ENCODE results near the gene KCNJ6.

Gene KCNJ6

DNA sequence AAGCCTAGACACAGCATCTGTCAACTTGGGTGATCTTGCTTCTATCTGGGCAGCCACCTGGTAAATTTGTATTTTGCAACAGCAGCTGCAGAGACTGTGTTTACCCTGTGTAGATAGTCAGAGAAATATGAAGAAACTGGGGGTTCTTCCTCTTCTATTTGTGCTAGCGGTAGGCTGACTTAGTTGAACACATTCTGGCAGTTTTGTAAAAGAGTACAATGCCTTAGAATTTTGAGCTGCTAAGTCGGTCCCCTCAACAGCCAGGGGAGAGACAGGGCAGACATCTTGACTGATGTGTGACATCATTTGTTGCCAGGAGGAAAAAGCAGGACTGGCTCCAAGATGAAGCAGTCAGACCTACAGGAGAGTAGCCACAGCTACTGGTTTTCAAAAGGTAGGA is 53.7 kb downstream of the KCNJ6 start:
- no peak for DNase-seq

DNA sequence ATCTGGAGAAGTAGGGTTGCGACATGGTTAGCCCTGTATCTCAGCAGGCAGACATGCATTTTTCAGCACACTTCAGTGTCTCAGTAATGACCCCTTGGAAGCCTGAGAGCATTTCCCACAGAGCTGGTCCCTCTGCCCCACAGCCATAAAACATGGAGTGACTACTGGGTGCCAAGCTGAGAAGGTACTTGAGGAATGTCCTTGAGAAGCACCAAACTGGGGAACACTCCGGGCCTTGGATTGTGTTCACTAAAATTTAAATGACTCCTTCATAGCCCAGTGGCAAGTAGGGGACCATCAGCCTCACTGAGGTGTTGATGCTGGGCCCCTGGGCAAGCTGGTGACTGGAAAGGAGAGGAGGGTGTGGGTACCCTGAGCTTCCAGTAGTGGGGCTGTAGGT is 54.7 kb downstream of the KCNJ6 start:
- no peak for DNase-seq

GRCh38 chr21:37860416-37860815 is 55.8 kb downstream of the KCNJ6 start:
- DNase-seq: no peak

DNA sequence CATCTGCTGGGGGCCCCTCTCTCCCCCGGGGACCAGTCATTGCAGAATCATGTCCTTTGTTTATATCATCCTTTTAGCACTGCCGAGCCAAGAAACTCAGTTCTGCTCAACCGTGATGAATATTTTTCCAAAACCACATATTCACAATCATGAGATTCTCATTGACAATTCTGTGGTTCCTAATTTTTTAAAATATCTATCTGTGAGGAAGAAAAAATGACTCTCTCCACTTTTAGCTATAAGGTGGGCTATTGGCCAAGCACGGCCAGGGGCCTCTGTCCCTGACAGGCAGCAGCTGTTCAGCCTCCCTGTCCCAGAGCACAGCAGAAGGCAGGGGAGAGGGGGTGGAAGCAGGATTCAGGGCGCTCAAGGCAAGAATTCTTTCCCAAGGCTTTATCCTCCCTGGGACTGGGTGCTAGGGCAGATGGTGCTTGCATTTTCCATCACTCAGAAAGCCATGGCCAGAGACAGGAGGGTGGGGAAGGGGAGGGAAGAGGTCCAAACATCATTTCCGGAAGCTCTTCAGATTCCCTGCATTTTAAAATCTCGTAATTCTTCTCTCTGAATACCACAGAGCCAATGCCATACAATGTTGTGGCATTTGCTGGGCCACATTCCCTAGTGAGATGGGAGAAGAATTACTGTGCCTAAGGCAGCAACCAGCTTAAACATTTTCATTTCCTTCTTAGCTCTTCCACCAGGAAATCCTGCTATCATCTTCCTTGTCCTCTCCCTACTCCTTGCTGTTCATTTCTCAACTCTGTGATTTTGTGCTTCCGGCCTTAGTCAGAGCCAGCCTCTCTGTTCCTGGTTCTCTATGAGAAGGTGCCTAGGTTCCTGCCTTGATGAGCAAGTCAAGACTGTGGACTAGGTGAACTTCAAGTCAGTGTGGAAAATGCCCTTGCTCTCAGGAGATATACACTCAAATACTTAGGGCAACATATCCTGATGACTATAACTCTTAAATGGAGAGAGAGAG is 60.3 kb downstream of the KCNJ6 start:
- DNase-seq: no peak

GRCh38 chr21:37855271-37855646 is 61.0 kb downstream of the KCNJ6 start:
- no peak for DNase-seq

DNA sequence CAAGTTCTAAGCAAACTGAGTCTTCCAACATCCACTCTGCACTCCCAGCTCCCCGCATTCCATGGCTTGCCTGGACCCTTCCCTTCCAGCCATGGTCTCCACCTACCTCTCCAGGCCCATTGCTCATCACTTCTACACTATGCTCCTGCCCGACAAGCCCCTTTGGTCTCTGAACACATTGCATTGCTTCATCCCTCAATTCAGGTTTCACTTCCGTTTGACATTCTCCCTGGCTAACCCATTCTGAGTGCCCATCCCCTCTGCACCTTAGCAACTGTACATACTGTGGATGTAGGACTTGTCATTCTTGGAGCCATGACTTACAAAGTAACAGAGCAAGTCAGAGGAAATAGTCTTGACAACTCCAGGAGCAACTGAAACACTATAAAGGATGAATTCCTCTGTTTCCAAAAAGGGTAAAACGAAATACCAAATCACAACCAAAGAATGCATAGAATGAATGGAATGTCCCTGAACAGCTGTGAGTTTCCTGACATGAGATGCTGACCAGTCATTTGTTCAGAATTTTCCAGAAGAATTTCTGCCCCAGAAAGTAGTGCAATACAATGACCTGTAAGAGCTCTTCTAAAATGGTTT is 66.7 kb downstream of the KCNJ6 start:
- no peak for DNase-seq

DNA sequence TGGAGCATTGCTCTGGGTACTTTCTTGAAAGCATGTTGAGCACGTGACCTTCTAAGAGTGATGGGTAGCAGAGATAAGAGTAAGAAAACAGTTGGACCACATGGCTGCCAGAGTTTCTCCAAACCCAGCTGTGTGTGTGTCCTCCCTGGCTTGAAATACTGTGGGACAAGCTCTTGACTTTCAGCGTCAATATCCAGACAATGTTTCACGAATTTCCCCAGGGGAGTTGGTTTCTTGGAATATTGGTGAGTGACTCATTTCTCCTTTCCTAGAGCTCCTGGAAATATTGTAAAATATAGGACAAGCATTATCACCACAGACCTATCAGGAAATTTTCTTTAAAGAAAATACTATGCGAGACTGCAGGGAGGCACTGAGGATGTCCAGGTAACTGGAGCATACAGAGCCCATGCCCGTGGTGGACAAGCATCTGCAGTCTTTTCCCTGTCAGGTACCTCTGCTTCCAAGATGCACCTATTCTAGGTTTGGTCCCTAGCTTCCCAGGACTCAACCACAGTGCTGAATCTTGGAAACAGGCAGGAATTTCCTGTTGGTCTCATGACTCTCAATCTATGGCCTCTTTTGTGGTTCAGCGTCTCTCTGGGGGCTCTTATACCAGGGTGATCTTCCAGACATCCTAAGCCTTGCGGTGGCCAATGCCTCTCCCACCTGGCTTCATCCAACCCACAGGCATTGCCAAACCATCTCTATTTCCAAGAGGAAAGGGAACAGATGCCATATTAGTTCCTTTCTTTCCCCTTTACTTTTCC is 67.4 kb downstream of the KCNJ6 start:
- DNase-seq: no peak

DNA sequence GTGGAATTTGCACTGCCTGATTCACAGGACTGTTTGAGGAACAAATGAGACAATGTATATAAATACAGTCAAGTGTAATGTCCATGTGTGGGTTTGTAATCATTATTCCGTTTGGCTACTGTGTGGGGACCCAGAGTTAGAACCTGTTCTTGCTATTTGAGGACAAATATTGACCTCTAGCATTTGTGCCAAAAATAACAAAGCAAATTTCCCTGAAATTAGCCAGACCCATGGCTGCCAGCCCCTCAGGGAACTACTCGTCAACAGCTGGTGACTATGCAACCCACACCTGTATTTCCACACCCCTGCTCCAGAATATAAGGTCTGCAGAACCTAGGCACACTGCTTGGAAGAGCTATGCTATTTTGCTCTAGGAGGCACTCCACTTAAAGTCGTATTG is 70.7 kb downstream of the KCNJ6 start:
- no peak for DNase-seq

DNA sequence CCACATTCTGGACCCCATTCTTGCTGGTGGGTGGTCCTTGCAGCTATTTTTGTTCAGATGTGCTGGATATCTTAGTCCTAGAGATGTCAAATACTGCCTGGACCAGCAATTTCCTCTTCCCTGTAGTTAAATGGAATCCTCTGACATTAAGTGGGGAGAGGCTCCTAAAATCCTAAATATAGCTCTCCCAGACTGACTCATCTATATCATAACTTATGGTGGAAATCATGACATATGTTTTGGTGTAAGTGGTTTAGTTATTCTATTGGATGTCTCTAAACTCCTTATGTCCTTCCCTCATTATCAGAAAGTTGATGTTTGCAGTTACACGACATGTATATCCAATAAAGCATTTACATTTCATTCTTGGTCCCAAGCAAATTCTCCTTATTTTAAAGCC is 73.1 kb downstream of the KCNJ6 start:
- no peak for DNase-seq

GRCh38 chr21:37842163-37842919 is 73.9 kb downstream of the KCNJ6 start:
- DNase-seq: no peak

DNA sequence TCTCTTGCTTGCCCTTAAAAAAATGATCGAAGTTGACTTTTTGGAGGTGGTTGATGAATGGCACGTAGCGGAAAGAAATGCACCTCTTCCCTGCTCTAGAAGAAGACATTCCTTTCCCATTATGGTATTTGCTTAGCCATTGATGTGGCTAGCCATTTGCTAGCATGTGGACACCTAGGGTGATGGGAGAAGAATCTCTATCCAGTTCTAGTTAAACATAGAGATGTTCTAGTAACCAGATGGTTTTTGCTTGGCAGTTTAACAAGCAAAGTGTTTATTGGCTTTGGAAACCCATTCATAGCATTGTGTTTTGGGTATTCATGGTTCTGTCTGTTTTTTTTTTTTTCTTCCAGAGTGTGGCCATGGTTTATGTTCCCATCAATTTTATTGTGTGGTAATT is 78.9 kb downstream of the KCNJ6 start:
- DNase-seq: no peak

DNA sequence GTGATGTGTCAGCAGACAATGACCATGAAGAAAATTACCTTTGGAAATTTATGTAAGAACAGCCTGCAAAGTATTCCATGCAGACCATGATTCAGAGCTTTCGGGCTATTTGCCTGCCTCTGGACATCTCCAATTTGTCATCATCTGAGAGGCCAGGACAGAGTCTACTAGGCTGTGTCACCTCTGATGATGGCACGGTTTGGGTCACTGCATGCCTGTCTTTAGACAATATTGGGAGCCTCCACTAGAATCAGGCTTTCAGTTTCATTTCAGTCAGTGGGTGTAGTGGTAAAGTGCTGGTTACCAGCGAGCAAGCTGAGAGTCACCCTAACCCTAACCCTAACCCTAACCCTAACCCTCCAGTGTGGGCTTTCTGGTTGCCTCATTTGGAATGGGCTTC is 80.8 kb downstream of the KCNJ6 start:
- DNase-seq: no peak

- no peak for DNase-seq
Observed at GRCh38 chr21:37833301-37833700, 83.0 kb downstream of the KCNJ6 start.

DNA sequence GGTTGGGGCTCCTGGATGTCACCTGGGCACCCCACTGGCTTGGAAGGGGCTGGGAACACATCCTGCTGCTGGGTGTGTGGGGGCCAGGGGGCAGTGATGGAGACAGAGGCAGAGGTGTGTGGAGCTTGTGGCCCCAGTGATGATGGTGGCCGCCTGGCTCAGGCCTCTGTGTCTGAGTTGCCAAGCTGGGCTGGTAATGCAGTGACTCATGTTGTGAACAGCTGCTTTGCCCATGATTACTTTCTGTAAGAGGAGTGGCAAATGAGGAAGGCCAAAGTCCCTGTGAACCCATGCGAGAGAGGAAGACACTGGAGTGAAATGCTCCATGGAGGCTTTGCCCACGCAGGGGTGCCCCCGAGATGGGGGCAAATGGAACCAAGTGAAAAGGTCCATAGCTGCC is 86.8 kb downstream of the KCNJ6 start:
- no peak for DNase-seq

GRCh38 chr21:37828991-37829390 is 87.3 kb downstream of the KCNJ6 start:
- no peak for DNase-seq

- DNase-seq: no peak
Observed at GRCh38 chr21:37828556-37828955, 87.7 kb downstream of the KCNJ6 start.

- DNase-seq: no peak
Observed at GRCh38 chr21:37827913-37828312, 88.3 kb downstream of the KCNJ6 start.

DNA sequence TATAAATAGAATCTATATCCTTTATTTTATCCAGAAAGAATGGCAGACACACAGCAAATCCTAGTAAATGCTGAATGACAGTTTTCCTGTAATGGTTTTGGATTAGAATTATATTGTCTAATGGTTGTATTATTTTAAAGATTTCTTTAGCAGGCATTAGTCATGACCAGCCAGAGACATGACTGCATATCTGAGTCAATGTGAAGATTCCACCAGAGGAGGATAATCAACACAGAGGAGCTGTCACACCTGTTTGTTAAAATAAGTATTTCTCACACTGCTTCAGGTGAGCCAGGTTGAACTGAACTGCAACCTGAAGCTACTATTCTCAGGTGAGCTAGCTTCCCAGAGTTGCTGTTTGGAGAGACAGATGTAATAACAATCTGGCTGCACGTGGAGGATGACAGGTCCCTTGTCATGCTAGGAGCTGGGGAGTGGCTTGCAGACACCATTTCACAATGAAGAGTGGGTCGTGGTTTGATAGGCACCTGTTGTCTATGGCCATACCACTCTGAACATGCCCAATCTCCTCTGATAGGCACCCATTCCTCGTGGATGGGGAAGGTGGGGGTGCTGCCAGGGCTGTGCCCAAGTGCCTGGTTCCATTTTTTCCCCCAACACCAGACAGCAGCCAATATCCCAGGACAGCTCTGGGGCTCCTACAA is 94.3 kb downstream of the KCNJ6 start:
- no peak for DNase-seq

GRCh38 chr21:37821092-37821491 is 95.2 kb downstream of the KCNJ6 start:
- no peak for DNase-seq

DNA sequence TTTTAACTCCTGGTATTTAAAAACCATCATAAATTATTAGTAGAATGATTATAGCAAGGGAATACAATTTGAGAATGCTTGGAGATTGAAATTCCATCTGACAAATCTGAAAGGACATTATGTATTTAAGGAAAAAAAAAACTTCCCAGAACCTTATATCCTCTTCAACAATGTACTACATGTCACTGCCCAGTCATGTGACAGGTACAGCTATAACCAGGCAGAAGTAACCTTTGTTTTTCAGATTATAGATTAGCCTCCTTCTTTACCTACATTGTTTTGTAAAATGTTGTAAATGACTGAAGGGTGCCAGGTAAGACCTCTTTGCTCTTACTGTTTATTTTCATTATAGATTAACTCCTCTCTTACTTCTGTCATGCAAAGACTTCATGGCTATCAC is 96.9 kb downstream of the KCNJ6 start:
- DNase-seq: no peak

DNA sequence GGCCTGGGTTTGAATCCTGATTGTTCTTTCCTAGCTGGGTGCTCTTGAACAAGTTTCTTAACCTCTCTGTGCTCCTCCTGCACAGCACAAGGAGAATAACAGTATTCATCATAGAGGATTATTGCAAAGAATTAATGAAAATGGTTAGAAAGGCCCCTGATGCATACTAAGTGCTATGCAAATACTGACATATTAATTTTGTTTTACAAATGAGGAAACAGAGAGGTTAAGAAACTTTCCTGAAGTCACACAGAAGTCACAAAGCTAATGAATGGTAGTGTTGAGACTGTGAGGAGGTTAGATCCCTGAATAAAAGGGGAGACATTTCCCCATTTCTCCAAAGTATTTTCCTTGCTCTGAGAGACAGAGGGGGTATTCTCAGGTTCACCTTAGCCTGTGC is 99.0 kb downstream of the KCNJ6 start:
- DNase-seq: no peak

GRCh38 chr21:37815893-37816292 is 100.4 kb downstream of the KCNJ6 start:
- DNase-seq: no peak

Measured in activated CD4-positive, alpha-beta T cell treated with anti-CD3 and anti-CD28 coated beads, Interleukin-2, amount 50 U/mL, for 48 hours (primary cell).